ENCODE data around the gene SYNGR1.

DNA sequence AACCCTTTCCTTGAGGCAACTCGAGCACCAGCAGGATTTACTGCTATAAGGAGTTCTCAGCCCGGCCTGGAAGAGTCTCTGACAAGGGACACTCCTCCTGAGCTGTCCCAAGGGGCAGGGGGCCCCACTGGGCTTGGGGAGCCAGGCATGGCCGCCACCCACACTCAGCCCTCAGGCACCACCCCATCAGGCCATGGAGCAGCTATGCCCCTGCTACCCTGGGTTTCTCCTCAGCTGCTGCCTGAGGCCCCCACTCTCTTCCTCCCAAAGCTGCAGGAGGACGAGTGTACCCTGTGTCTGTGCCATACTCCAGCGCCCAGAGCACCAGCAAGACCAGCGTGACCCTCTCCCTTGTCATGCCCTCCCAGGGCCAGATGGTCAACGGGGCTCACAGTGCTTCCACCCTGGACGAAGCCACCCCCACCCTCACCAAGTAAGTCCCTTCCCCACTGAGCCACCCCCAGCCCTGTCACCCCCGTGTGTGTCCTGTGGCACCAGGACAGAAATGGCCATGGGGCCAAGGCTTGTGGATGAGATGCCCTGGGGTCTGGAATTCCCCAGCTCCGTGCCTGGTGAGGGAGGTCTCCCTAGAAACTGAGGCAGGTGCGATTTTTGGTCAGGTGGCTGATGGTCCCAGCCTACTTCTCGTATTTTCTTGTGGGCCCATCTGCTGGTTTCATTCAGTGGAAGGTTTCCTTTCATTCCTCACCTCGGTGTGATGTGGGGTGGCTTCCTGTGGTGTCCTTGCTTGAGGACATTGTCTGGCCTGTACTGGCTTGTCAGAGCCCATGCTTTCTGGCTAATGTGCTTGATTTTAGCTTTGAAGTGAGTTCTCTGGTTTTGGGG is 78.2 kb downstream of the SYNGR1 start:
- TF ChIP-seq, protein P1, sequence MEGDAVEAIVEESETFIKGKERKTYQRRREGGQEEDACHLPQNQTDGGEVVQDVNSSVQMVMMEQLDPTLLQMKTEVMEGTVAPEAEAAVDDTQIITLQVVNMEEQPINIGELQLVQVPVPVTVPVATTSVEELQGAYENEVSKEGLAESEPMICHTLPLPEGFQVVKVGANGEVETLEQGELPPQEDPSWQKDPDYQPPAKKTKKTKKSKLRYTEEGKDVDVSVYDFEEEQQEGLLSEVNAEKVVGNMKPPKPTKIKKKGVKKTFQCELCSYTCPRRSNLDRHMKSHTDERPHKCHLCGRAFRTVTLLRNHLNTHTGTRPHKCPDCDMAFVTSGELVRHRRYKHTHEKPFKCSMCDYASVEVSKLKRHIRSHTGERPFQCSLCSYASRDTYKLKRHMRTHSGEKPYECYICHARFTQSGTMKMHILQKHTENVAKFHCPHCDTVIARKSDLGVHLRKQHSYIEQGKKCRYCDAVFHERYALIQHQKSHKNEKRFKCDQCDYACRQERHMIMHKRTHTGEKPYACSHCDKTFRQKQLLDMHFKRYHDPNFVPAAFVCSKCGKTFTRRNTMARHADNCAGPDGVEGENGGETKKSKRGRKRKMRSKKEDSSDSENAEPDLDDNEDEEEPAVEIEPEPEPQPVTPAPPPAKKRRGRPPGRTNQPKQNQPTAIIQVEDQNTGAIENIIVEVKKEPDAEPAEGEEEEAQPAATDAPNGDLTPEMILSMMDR (IDR thresholded peaks at IDR 0.05) = peak; percentile 27
- no peak for TF ChIP-seq EZH2 (IDR thresholded peaks at IDR 0.05)
